Mesendoderm (in vitro differentiated cells): Measurements from ENCODE around the gene PTGDS.
A peak's percentile ranks its signal among the peaks of the same experiment; 100 is the strongest.

Experiments
- DNase-seq: peaks from one replicate; pipeline ENCODE4 v3.0.0; 2013
- H2AK5ac ChIP-seq: 2 replicates; pipeline ENCODE4 v1.6.1; 2013; ENCODE audit warnings: low read length, inconsistent platforms
- H2BK120ac ChIP-seq: 2 replicates; pipeline ENCODE4 v1.6.1; 2013; ENCODE audit warnings: low read depth, mild to moderate bottlenecking, low read length, moderate library complexity, mixed read lengths
- H2BK15ac ChIP-seq: replicated peaks from 2 replicates; pipeline ENCODE4 v1.6.1; 2013; ENCODE audit warnings: low read depth, mild to moderate bottlenecking, moderate library complexity
- H2BK5ac ChIP-seq: 2 replicates; pipeline ENCODE4 v1.6.1; 2013; ENCODE audit warnings: low read length, inconsistent platforms
- H3K18ac ChIP-seq: 2 replicates; pipeline ENCODE4 v1.6.1; 2013; ENCODE audit warnings: mild to moderate bottlenecking, low read length, mixed read lengths
- H3K23ac ChIP-seq: one replicate; pipeline ENCODE4 v1.6.1; 2013; ENCODE audit warnings: low read length
- H3K27ac ChIP-seq: 2 replicates; pipeline ENCODE4 v1.5.1; 2013; ENCODE audit warnings: low read depth, mild to moderate bottlenecking, inconsistent platforms, low read length, moderate library complexity
- H3K27me3 ChIP-seq: 2 replicates; pipeline ENCODE4 v1.6.1; 2013; ENCODE audit warnings: low read length, control low read depth, mild to moderate bottlenecking, inconsistent platforms; ENCODE audit not compliant: insufficient read depth, poor library complexity
- H3K36me3 ChIP-seq: 2 replicates; pipeline ENCODE4 v1.6.1; 2013; ENCODE audit warnings: low read length, inconsistent platforms; ENCODE audit not compliant: control insufficient read depth, insufficient read depth
- H3K4ac ChIP-seq: one replicate; pipeline ENCODE4 v1.6.1; 2013; ENCODE audit warnings: low read depth, mild to moderate bottlenecking, low read length, moderate library complexity
- H3K4me1 ChIP-seq: 2 replicates; pipeline ENCODE4 v1.6.1; 2013; ENCODE audit warnings: low read depth, low read length, inconsistent platforms; ENCODE audit not compliant: control insufficient read depth
- H3K4me2 ChIP-seq: 2 replicates; pipeline ENCODE4 v1.6.1; 2013; ENCODE audit warnings: low read length
- H3K4me3 ChIP-seq: 2 replicates; pipeline ENCODE4 v1.5.1; 2013; ENCODE audit warnings: mild to moderate bottlenecking, low read length
- H3K56ac ChIP-seq: one replicate; pipeline ENCODE4 v1.6.1; 2013; ENCODE audit warnings: low read length
- H3K79me1 ChIP-seq: 2 replicates; pipeline ENCODE4 v1.6.1; 2013; ENCODE audit warnings: low read length, inconsistent platforms
- H3K79me2 ChIP-seq: 2 replicates; pipeline ENCODE4 v1.6.1; 2013; ENCODE audit warnings: mild to moderate bottlenecking, low read length; ENCODE audit not compliant: control insufficient read depth, insufficient read depth
- H3K9ac ChIP-seq: 2 replicates; pipeline ENCODE4 v1.6.1; 2013; ENCODE audit warnings: low read length, inconsistent platforms
- H4K5ac ChIP-seq: one replicate; pipeline ENCODE4 v1.6.1; 2013; ENCODE audit warnings: low read length
- H4K8ac ChIP-seq: one replicate; pipeline ENCODE4 v1.6.1; 2013; ENCODE audit warnings: low read depth, mild to moderate bottlenecking, control low read depth, low read length, moderate library complexity
- WGBS: extraction: QIAGEN DNeasy Blood & Tissue Kit; methylation state at CpG from one replicate; pipeline ENCODE4 v1.1.7; 2013; ENCODE audit warnings: low lambda C conversion rate, missing lambda C conversion rate; ENCODE audit not compliant: insufficient coverage; ENCODE audit errors: extremely low coverage; 5-methylcytosine and 5-hydroxymethylcytosine counted together

The PTGDS gene

GRCh38 chr9:136984464-136985026 lies 7.2 kb downstream of the PTGDS start:
- no peak for DNase-seq
- no peak overlapping the region for H4K8ac ChIP-seq
- H3K18ac ChIP-seq, result no peak overlapping the region
- no peak overlapping the region for H2BK120ac ChIP-seq
- no peak overlapping the region for H3K27ac ChIP-seq
- no peak overlapping the region for H4K5ac ChIP-seq
- no peak overlapping the region for H2AK5ac ChIP-seq
- no CpG with 5 or more reads among the region's 29 CpGs for WGBS
- peak overlapping the region; percentile 56 for H3K56ac ChIP-seq
- no peak overlapping the region for H3K4me2 ChIP-seq
- no peak overlapping the region for H2BK15ac ChIP-seq
- H3K27me3 ChIP-seq, result peaks cover 8% of the 10 kb centered on the region
- no peak overlapping the region for H3K4ac ChIP-seq
- H3K9ac ChIP-seq, result no peak overlapping the region
- no peak overlapping the region for H3K23ac ChIP-seq
- no peak overlapping the region for H2BK5ac ChIP-seq
- H3K4me1 ChIP-seq, result no peaks in the 10 kb centered on the region
- no peak overlapping the region for H3K4me3 ChIP-seq
- H3K79me2 ChIP-seq, result no peaks in the 10 kb centered on the region
- H3K36me3 ChIP-seq, result no peaks in the 10 kb centered on the region
- no peaks in the 10 kb centered on the region for H3K79me1 ChIP-seq

- Histone ChIP-seq H3K27me3 (peaks cover 8% of the 10 kb centered on the region), H3K36me3 (no peaks in the 10 kb centered on the region), H4K8ac (no peak overlapping the region), H3K23ac (no peak overlapping the region), H3K27ac (no peak overlapping the region), H3K79me1 (no peaks in the 10 kb centered on the region), H3K9ac (peak overlapping the region; percentile 45), H4K5ac (no peak overlapping the region), H2AK5ac (no peak overlapping the region), H3K79me2 (no peaks in the 10 kb centered on the region), H3K4me1 (no peaks in the 10 kb centered on the region), H3K18ac (no peak overlapping the region), H3K4me3 (no peak overlapping the region), H2BK5ac (no peak overlapping the region), H2BK120ac (no peak overlapping the region), H3K56ac (peak overlapping the region; percentile 56), H2BK15ac (no peak overlapping the region), H3K4me2 (peak overlapping the region; percentile 22), H3K4ac (no peak overlapping the region)
- DNase-seq, result no peak
- WGBS, result no CpG with 5 or more reads among the region's 48 CpGs
These were observed 7.8 kb downstream of the PTGDS start for GRCh38 chr9:136985027-136985602.

- no peak for DNase-seq
- H2BK120ac ChIP-seq, result no peak overlapping the region
- no peak overlapping the region for H3K4me3 ChIP-seq
- H3K79me1 ChIP-seq, result no peaks in the 10 kb centered on the region
- H3K9ac ChIP-seq, result no peak overlapping the region
- no peak overlapping the region for H4K8ac ChIP-seq
- H3K4me2 ChIP-seq, result no peak overlapping the region
- no peak overlapping the region for H3K23ac ChIP-seq
- H2AK5ac ChIP-seq, result no peak overlapping the region
- no peaks in the 10 kb centered on the region for H3K4me1 ChIP-seq
- H3K18ac ChIP-seq, result no peak overlapping the region
- no peak overlapping the region for H4K5ac ChIP-seq
- H3K27me3 ChIP-seq, result peaks cover 8% of the 10 kb centered on the region
- H3K79me2 ChIP-seq, result no peaks in the 10 kb centered on the region
- no peaks in the 10 kb centered on the region for H3K36me3 ChIP-seq
- H2BK15ac ChIP-seq, result no peak overlapping the region
- H3K4ac ChIP-seq, result no peak overlapping the region
- WGBS, result no CpG with 5 or more reads among the region's 33 CpGs
- H3K56ac ChIP-seq, result no peak overlapping the region
- H2BK5ac ChIP-seq, result no peak overlapping the region
- no peak overlapping the region for H3K27ac ChIP-seq
These were observed 8.5 kb downstream of the PTGDS start for GRCh38 chr9:136985853-136986252.

- H3K27me3 ChIP-seq, result peaks cover 8% of the 10 kb centered on the region
- H4K5ac ChIP-seq, result no peak overlapping the region
- H2BK15ac ChIP-seq, result no peak overlapping the region
- H3K18ac ChIP-seq, result no peak overlapping the region
- H4K8ac ChIP-seq, result no peak overlapping the region
- no peak overlapping the region for H2AK5ac ChIP-seq
- H3K79me1 ChIP-seq, result peaks cover 4% of the 10 kb centered on the region
- H3K27ac ChIP-seq, result no peak overlapping the region
- DNase-seq, result no peak
- H3K4me1 ChIP-seq, result no peaks in the 10 kb centered on the region
- no peak overlapping the region for H2BK5ac ChIP-seq
- H3K23ac ChIP-seq, result no peak overlapping the region
- no peaks in the 10 kb centered on the region for H3K79me2 ChIP-seq
- no peak overlapping the region for H3K4me2 ChIP-seq
- no peak overlapping the region for H3K9ac ChIP-seq
- no peak overlapping the region for H3K4ac ChIP-seq
- H2BK120ac ChIP-seq, result no peak overlapping the region
- no peak overlapping the region for H3K4me3 ChIP-seq
- no CpG with 5 or more reads among the region's 4 CpGs for WGBS
- H3K36me3 ChIP-seq, result no peaks in the 10 kb centered on the region
- H3K56ac ChIP-seq, result no peak overlapping the region
These were observed 11.6 kb downstream of the PTGDS start for GRCh38 chr9:136988872-136989271.

- Histone ChIP-seq H4K8ac (no peak overlapping the region), H3K79me1 (peaks cover 4% of the 10 kb centered on the region), H3K27ac (no peak overlapping the region), H2BK5ac (no peak overlapping the region), H2AK5ac (no peak overlapping the region), H3K9ac (no peak overlapping the region), H3K4ac (no peak overlapping the region), H4K5ac (no peak overlapping the region), H3K4me2 (no peak overlapping the region), H3K23ac (no peak overlapping the region), H3K56ac (no peak overlapping the region), H2BK120ac (no peak overlapping the region), H3K36me3 (no peaks in the 10 kb centered on the region), H2BK15ac (no peak overlapping the region), H3K4me3 (no peak overlapping the region), H3K18ac (no peak overlapping the region), H3K4me1 (no peaks in the 10 kb centered on the region), H3K27me3 (peaks cover 3% of the 10 kb centered on the region), H3K79me2 (no peaks in the 10 kb centered on the region)
- DNase-seq, result no peak
- WGBS, result no CpG with 5 or more reads among the region's 10 CpGs
These were observed 13.1 kb downstream of the PTGDS start for GRCh38 chr9:136990242-136990911.
